ENCODE results near the gene SCCPDH.
A peak's percentile ranks its signal among the peaks of the same experiment; 100 is the strongest.
"Not testable (repeated sequence)": the region's sequence is repeated elsewhere in the genome, so short reads cannot be mapped to it uniquely, and the experiment has no call there.

SCCPDH gene

DNA sequence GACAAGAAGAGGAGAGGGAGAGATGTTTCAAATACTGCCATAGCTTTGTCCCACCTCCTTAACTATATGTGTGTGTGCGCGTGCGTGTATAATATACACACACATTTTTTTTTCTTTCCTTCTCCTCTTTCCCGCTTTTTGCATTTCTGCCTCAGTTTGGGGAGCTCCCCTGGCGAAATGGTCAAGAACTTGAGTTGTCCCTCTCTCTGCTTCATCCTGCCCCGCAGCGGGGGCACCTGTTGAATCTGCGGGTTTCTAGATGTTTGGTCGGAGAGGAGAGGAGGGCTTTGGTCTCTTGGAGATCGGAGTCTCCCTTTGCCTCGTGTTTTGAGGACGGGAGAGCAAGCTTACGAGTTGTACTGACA lies 504 bp downstream of the SCCPDH start:
- Mint-ChIP-seq H3K36me3 (ENCODE audit: low read depth) (peaks cover 26% of the 10 kb centered on the region), H3K4me3 (peak overlapping the region; percentile 87), H3K27me3 (ENCODE audit: low read depth) (peaks cover 3% of the 10 kb centered on the region), H3K4me1 (ENCODE audit: low read depth) (peaks cover 7% of the 10 kb centered on the region), H3K27ac (peak overlapping the region; percentile 33), H3K9me3 (peaks cover 34% of the 10 kb centered on the region)

DNA sequence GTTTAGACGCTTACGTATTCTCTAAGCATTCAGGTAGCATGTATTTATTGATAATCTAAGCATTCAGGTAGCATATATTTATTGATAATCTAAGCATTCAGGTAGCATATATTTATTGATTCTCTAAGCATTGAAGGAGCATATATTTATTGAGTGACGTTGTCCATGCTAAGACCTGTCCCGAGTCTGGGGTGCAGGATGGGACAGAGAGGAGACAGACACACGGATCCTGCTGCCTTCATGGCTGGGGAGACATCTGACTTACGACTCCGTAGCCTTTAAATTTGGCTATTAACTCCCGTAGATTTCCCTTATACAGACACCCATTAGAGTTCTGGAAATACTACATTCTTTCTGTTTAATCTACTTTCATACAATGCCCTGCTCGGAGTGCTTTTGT lies 982 bp downstream of the SCCPDH start:
- Mint-ChIP-seq H3K27ac (no peak overlapping the region), H3K36me3 (ENCODE audit: low read depth) (peaks cover 31% of the 10 kb centered on the region), H3K9me3 (peaks cover 39% of the 10 kb centered on the region), H3K27me3 (ENCODE audit: low read depth) (peaks cover 3% of the 10 kb centered on the region), H3K4me3 (peak overlapping the region; percentile 87), H3K4me1 (ENCODE audit: low read depth) (peaks cover 7% of the 10 kb centered on the region)

DNA sequence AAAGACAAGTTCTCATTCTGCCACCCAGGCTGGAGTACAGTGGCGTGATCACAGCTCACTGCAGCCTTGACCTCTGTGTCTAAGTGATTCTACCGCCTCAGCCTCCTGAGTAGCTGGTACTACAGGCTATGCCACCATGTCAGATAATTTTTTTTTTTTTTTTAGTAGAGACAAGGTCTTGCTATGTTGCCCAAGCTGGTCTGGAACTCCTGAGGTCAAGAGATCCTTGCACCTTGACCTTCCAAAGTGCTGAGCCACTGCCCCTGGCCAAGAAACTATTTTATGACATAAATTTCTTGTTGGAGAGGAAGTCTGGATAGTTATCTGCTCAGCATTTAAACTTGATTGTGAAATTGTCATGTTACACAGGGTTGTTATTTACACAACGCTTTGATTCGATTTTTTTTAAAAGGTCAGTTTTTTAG lies 2.1 kb downstream of the SCCPDH start:
- peaks cover 39% of the 10 kb centered on the region for H3K9me3 Mint-ChIP-seq
- peaks cover 7% of the 10 kb centered on the region for H3K4me1 Mint-ChIP-seq (ENCODE audit: low read depth)
- H3K4me3 Mint-ChIP-seq, result no peak overlapping the region
- peaks cover 3% of the 10 kb centered on the region for H3K27me3 Mint-ChIP-seq (ENCODE audit: low read depth)
- peaks cover 40% of the 10 kb centered on the region for H3K36me3 Mint-ChIP-seq (ENCODE audit: low read depth)
- H3K27ac Mint-ChIP-seq, result no peak overlapping the region

GRCh38 chr1:246726881-246727280 lies 2.7 kb downstream of the SCCPDH start:
- Mint-ChIP-seq H3K4me1 (ENCODE audit: low read depth) (peaks cover 7% of the 10 kb centered on the region), H3K4me3 (no peak overlapping the region), H3K36me3 (ENCODE audit: low read depth) (peaks cover 46% of the 10 kb centered on the region), H3K27me3 (ENCODE audit: low read depth) (peaks cover 3% of the 10 kb centered on the region), H3K27ac (no peak overlapping the region), H3K9me3 (peaks cover 39% of the 10 kb centered on the region)

DNA sequence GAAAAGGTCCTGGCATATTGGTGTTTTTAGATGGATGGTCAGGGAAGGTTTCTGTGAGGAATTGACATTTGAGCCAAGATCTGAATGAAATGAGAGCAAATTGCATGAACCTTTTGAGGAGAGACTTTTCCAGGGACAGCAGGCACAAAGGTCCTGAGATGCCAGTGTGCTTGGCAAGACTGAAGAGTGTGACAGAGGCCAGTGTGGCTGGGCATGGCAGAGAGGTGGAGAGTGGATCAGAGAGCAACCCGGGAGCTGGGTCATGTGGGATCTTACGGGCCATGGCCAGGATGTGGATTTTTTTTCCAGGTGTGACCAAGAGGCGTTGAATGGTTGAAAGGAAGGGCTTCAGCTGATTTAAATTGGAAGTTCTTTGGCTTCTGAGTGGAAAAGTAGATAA lies 3.4 kb downstream of the SCCPDH start:
- Mint-ChIP-seq H3K9me3 (peaks cover 36% of the 10 kb centered on the region), H3K36me3 (ENCODE audit: low read depth) (peaks cover 48% of the 10 kb centered on the region), H3K4me1 (ENCODE audit: low read depth) (peaks cover 7% of the 10 kb centered on the region), H3K27me3 (ENCODE audit: low read depth) (no peaks in the 10 kb centered on the region), H3K27ac (no peak overlapping the region), H3K4me3 (no peak overlapping the region)

- Mint-ChIP-seq H3K4me1 (ENCODE audit: low read depth) (peaks cover 7% of the 10 kb centered on the region), H3K36me3 (ENCODE audit: low read depth) (peaks cover 49% of the 10 kb centered on the region), H3K27me3 (ENCODE audit: low read depth) (no peaks in the 10 kb centered on the region), H3K9me3 (peaks cover 36% of the 10 kb centered on the region), H3K4me3 (no peak overlapping the region), H3K27ac (no peak overlapping the region)
These were observed 4.1 kb downstream of the SCCPDH start for GRCh38 chr1:246728311-246728710.

DNA sequence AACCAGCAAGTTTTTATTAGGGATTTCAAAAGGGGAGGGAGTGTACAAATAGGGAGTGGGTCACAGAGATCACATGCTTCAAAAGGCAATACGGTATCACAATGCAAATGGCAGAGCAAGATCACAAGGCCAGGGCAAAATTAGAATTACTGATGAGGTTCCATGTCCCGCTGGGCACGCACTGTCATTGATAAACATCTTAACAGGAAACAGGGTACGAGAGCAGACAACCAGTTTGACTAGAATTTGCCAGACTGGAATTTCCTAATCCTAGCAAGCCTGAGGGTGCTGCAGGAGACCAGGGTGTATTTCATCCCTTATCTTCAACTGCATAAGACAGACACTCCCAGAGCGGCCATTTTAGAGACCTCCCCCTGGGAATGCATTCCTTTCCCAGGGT lies 4.8 kb downstream of the SCCPDH start:
- not testable (repeated sequence) for H3K27me3 Mint-ChIP-seq (ENCODE audit: low read depth); H3K4me3 Mint-ChIP-seq; H3K27ac Mint-ChIP-seq; H3K4me1 Mint-ChIP-seq (ENCODE audit: low read depth)
- Mint-ChIP-seq H3K9me3 (peaks cover 36% of the 10 kb centered on the region), H3K36me3 (ENCODE audit: low read depth) (peaks cover 55% of the 10 kb centered on the region)

DNA sequence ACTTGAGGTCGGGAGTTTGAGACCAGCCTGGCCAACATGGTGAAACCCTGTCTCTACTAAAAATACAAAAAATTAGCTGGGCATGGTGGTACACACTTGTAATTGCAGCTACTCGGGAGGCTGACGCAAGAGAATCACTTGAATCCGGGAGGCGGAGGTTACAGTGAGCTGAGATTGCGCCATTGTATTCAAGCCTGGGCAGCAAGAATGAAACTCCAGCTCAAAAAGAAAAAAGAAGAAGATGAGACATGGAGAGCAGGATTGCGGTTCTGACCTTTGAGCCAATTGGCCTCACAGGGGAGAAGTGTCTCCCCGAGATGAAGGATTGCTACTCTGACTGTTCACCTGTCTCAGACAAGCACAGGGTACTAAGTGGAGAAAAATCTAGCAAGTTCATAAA lies 6.6 kb downstream of the SCCPDH start:
- H3K4me1 Mint-ChIP-seq (ENCODE audit: low read depth), result no peaks in the 10 kb centered on the region

DNA sequence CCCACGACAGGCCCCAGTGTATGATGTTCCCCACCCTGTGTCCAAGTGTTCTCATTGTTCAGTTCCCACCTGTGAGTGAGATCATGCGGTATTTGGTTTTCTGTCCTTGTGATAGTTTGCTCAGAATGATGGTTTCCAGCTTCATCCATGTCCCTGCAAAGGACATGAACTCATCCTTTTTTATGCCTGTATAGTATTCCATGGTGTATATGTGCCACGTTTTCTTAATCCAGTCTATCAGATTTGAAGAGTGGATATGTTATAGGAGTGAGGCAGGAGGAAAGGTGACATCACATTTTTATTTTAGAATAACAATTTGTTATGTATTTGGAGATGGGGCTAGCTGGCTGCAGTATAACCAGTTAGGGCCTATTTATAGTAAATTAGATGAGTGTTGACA lies 7.7 kb downstream of the SCCPDH start:
- peaks cover 36% of the 10 kb centered on the region for H3K9me3 Mint-ChIP-seq
- H3K4me1 Mint-ChIP-seq (ENCODE audit: low read depth); H3K27me3 Mint-ChIP-seq (ENCODE audit: low read depth); H3K27ac Mint-ChIP-seq; H3K4me3 Mint-ChIP-seq: not testable (repeated sequence)
- H3K36me3 Mint-ChIP-seq (ENCODE audit: low read depth), result peaks cover 62% of the 10 kb centered on the region

More for the DNA sequence above, 6.6 kb downstream of the SCCPDH start:
- H3K27me3 Mint-ChIP-seq (ENCODE audit: low read depth), result no peaks in the 10 kb centered on the region
- H3K4me3 Mint-ChIP-seq, result no peak overlapping the region
- peaks cover 61% of the 10 kb centered on the region for H3K36me3 Mint-ChIP-seq (ENCODE audit: low read depth)
- H3K9me3 Mint-ChIP-seq, result peaks cover 36% of the 10 kb centered on the region
- no peak overlapping the region for H3K27ac Mint-ChIP-seq

DNA sequence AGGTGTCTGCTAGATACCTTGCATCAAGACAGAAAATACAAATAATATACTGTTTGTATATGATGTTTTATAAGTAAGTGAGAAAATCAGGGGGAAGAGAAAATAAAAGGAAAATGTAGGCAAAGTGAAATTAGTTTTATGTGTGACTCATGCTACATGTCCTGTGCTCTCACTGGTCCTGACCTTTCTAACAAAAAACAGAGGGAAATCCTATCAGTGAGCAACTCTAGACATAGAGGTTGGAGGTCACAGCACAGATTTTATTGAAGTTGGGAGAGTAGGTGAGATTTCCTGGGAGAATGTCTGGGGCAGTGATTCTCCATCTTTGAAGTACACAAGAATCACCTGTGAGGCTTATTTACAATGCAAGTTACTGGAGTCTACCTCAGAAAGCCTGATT lies 9.5 kb downstream of the SCCPDH start:
- Mint-ChIP-seq H3K27me3 (ENCODE audit: low read depth) (no peaks in the 10 kb centered on the region), H3K4me3 (no peak overlapping the region), H3K4me1 (ENCODE audit: low read depth) (no peaks in the 10 kb centered on the region), H3K9me3 (peaks cover 24% of the 10 kb centered on the region), H3K36me3 (ENCODE audit: low read depth) (peaks cover 51% of the 10 kb centered on the region), H3K27ac (no peak overlapping the region)

DNA sequence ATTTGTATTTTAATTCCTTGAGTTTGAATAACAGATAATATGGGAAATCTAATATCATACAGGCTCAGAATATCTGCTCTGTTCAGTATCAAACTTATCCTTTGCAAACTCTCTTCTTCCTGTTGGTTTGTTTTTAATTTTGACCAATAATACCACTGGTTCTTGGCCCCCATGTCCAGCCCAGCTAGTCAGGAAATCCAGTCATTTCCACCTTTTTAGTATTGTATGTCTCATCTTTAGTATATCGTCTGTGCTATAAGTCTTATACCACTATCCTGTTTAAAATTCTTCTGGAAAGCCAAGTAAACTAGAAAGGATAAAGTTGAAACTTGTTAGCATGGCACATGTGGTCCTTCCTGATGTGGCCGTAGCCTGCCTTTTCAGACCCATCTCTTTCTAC lies 10.7 kb downstream of the SCCPDH start:
- no peaks in the 10 kb centered on the region for H3K4me1 Mint-ChIP-seq (ENCODE audit: low read depth)
- peaks cover 47% of the 10 kb centered on the region for H3K36me3 Mint-ChIP-seq (ENCODE audit: low read depth)
- no peaks in the 10 kb centered on the region for H3K27me3 Mint-ChIP-seq (ENCODE audit: low read depth)
- H3K4me3 Mint-ChIP-seq, result no peak overlapping the region
- H3K27ac Mint-ChIP-seq, result no peak overlapping the region
- peaks cover 18% of the 10 kb centered on the region for H3K9me3 Mint-ChIP-seq

DNA sequence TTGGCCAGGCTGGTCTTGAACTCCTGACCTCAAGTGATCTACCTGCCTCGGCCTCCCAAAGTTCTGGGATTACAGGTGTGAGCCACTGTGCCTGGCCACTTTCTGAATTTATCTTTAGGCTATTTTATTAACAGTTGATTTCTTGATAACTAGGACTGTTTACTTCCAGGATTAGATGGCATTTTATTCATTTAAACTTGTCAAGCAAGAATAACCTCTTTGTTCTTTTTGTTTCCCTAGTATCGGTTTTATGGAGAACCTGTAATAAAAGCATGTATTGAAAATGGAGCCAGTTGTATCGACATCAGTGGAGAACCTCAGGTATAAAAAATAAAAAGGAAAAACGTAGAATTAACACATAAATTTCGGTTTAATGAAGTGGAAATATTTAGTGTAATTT lies 11.5 kb downstream of the SCCPDH start:
- Mint-ChIP-seq H3K4me1 (ENCODE audit: low read depth) (no peaks in the 10 kb centered on the region), H3K9me3 (peaks cover 12% of the 10 kb centered on the region), H3K4me3 (no peak overlapping the region), H3K27me3 (ENCODE audit: low read depth) (no peaks in the 10 kb centered on the region), H3K27ac (no peak overlapping the region), H3K36me3 (ENCODE audit: low read depth) (peaks cover 39% of the 10 kb centered on the region)

DNA sequence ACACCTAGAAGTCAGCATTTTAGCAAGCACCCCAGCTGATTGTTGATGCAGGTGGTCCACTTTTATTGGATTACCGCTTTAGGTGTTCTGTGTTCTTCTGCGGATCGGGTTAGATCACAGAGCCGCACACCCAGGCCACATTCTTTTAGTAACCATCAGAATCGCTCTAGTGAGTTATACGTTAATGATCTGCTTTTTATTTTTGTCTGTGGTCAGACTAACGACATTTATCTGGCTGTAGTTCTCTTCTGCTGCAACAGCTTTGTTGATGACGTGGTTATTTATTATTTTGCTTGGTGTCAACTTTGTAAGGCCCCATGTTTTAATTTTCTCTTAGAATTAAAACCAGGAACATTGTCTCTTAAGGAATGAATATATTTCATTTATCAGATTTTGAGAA lies 18.2 kb downstream of the SCCPDH start:
- Mint-ChIP-seq H3K4me3 (no peak overlapping the region), H3K4me1 (ENCODE audit: low read depth) (no peaks in the 10 kb centered on the region), H3K36me3 (ENCODE audit: low read depth) (peaks cover 21% of the 10 kb centered on the region), H3K27me3 (ENCODE audit: low read depth) (no peaks in the 10 kb centered on the region), H3K27ac (no peak overlapping the region), H3K9me3 (peaks cover 17% of the 10 kb centered on the region)

- H3K4me3 Mint-ChIP-seq; H3K27me3 Mint-ChIP-seq (ENCODE audit: low read depth); H3K9me3 Mint-ChIP-seq; H3K27ac Mint-ChIP-seq; H3K4me1 Mint-ChIP-seq (ENCODE audit: low read depth): not testable (repeated sequence)
- H3K36me3 Mint-ChIP-seq (ENCODE audit: low read depth), result peaks cover 14% of the 10 kb centered on the region
These were observed 21.9 kb downstream of the SCCPDH start for GRCh38 chr1:246746155-246746554.

DNA sequence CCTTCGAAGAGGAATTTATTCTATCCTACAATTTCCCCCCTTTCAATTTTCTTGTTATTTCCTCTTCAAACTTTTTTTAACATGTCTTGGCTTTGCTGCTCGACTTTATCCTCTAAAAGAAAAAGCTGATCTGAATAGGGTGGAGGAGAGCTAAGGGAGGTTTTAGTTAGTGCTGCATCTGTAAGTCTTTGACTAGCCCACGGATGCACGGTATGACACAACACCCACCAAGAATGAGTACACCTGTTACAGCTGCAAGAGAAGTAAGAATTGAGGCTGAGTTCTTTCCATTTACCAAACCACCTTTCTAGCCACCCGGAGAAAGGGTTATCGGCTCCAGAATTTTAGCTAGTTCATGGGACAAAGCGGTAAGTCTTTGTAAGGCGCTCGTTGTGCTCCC lies 23.8 kb downstream of the SCCPDH start:
- Mint-ChIP-seq H3K4me3 (no peak overlapping the region), H3K27ac (no peak overlapping the region), H3K36me3 (ENCODE audit: low read depth) (peaks cover 5% of the 10 kb centered on the region), H3K9me3 (no peaks in the 10 kb centered on the region), H3K27me3 (ENCODE audit: low read depth) (no peaks in the 10 kb centered on the region), H3K4me1 (ENCODE audit: low read depth) (no peaks in the 10 kb centered on the region)

DNA sequence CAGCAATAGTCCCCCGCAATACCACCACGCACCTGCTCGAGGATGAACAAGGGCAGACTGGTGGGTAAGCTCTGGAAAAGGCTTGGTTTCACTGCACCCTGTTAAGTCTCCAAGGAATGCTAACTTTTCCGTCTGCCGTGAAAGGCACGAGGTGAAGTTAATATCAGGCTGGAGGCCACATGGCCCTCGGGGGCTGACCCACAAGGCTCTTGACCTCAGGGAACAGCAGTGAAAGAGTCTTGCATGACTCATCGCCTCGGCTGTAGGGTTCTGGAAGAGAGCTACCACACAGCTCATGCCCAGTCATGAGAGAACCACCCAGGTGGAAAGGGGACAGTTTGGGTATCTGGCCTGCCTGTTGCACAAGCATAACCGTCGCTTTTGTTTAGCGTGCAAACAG lies 24.7 kb downstream of the SCCPDH start:
- H3K27me3 Mint-ChIP-seq (ENCODE audit: low read depth), result no peaks in the 10 kb centered on the region
- no peaks in the 10 kb centered on the region for H3K9me3 Mint-ChIP-seq
- H3K4me3 Mint-ChIP-seq, result no peak overlapping the region
- H3K27ac Mint-ChIP-seq, result no peak overlapping the region
- H3K4me1 Mint-ChIP-seq (ENCODE audit: low read depth), result no peaks in the 10 kb centered on the region
- peaks cover 3% of the 10 kb centered on the region for H3K36me3 Mint-ChIP-seq (ENCODE audit: low read depth)
